Epithelial cell of proximal tubule (primary cell): ENCODE results near the gene PFDN2. TPM values are rescaled to one million over a fixed set of nuclear protein-coding genes. Genes with fewer than 3 reads are reported as not detected.

Experiments used
- DNase-seq: peaks from one replicate; pipeline ENCODE4 v3.0.0-alpha.2; 2011; ENCODE audit warnings: low read depth
- H3K4me3 ChIP-seq: 2 replicates; pipeline ENCODE4 v1.5.1; 2011; ENCODE audit warnings: low read depth, mild to moderate bottlenecking, low read length
- total RNA-seq: library from RNA; depleted of rRNA; stranded (reverse); fragments of >200 nt; gene quantifications from 2 replicates; pipeline ENCODE4 v1.2.3, GENCODE V29; 2015
- TF ChIP-seq, protein P1 (sequence below): conservative IDR thresholded peaks from 2 replicates; pipeline ENCODE4 v1.5.1; 2012; ENCODE audit warnings: low read depth, mild to moderate bottlenecking, low read length

PFDN2 gene
- total RNA-seq, 1 donor from 2014 or later: 103 TPM

DNA sequence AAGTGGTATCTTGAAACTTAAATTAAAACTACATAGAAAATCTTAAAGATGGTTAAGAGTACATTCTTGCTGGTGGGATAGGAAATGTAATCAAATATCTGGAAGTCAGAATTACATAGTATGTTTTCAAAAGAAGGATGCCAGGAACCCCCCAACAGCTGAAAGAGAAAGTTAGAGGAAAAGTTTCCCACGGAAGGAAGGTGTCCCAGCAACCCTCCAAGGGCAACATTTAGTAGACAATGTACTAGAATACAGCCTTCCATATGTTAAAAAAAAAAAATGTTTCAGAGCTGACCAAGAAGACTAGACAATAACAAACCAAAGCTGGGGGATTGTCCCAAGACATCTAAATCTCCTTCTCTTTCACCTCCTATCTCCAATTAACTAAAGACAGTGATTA is 12.4 kb upstream of the PFDN2 start:
- TF ChIP-seq, protein P1, sequence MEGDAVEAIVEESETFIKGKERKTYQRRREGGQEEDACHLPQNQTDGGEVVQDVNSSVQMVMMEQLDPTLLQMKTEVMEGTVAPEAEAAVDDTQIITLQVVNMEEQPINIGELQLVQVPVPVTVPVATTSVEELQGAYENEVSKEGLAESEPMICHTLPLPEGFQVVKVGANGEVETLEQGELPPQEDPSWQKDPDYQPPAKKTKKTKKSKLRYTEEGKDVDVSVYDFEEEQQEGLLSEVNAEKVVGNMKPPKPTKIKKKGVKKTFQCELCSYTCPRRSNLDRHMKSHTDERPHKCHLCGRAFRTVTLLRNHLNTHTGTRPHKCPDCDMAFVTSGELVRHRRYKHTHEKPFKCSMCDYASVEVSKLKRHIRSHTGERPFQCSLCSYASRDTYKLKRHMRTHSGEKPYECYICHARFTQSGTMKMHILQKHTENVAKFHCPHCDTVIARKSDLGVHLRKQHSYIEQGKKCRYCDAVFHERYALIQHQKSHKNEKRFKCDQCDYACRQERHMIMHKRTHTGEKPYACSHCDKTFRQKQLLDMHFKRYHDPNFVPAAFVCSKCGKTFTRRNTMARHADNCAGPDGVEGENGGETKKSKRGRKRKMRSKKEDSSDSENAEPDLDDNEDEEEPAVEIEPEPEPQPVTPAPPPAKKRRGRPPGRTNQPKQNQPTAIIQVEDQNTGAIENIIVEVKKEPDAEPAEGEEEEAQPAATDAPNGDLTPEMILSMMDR: no peak
- DNase-seq: no peak
- no peak overlapping the region for H3K4me3 ChIP-seq

DNA sequence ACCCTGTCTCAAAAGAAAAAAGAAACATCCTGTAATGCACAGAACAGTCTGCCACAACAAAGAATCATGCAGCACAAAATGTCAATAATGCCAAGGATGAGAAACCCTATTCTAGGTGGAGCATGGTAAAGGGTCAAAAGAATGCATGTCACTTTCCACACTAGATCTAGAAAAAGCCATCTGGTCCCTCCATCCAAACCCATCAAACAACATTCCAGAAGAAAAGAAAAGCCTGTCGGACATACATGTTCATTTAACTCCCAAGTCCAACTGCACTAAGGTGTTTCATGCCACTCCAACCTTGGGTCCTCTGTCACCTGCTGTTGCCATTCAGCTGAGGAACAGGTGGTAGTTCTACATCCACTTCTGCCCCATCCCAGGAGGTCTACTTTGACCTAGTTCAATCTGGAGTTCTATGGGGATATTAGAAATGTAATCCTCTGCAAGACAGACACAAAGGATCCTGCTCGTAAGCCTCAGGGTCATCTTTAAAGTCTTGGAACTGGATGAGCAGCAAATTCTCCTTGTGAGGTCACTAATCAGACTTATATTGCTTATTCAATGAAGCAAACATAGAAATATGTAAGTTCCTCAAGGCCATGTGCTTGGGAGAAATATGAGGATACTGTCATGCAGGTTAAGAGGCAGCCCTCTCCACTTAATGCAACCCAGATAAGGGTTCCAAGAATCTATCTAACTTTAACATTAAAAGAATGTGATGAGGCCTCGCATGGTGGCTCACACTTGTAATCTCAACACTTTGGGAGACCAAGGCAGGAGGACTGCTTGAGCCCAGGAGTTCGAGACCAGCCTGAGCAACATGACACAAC is 11.0 kb upstream of the PFDN2 start:
- H3K4me3 ChIP-seq: no peak overlapping the region
- TF ChIP-seq, protein P1: no peak
- no peak for DNase-seq

DNA sequence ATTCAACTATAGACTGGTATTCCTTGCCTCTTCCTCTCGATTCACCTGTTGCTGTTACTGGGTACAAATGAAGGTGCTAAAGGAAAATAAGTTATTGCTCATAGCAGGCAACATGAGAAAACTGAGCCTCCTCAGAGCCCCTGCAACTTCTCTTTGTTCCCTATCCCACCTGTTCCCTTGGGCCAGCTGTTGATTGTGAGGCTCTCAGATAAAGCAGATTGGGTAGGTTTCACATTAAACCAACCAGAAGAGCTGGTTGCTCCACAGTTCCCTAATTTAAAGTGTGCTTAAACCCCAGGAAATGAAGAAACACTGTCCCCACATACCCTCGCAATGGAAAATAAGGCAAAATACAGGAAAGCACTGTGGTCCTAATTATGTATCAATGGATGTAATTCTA is 9.8 kb upstream of the PFDN2 start:
- no peak overlapping the region for H3K4me3 ChIP-seq
- TF ChIP-seq, protein P1: no peak
- DNase-seq: no peak

DNA sequence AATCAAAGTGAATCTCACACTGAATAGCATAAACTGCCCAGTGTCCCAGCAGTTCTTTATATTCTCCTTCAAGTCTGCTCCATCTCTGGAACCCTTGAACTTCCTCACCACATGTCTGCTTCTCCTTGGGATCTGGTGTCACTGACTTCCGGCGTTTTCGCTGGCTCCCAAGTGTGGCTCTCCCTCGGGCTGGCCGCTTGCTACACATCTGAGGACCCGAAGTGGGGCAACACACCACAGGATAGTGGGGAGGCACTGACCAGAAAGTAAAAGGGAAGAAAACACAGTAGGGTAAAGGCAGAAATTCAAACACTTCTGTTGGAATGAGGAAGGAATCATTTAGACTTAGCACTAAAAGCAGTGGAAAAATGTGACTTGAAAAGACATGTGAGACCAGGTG is 5.1 kb upstream of the PFDN2 start:
- no peak for DNase-seq
- TF ChIP-seq, protein P1: no peak
- no peak overlapping the region for H3K4me3 ChIP-seq

DNA sequence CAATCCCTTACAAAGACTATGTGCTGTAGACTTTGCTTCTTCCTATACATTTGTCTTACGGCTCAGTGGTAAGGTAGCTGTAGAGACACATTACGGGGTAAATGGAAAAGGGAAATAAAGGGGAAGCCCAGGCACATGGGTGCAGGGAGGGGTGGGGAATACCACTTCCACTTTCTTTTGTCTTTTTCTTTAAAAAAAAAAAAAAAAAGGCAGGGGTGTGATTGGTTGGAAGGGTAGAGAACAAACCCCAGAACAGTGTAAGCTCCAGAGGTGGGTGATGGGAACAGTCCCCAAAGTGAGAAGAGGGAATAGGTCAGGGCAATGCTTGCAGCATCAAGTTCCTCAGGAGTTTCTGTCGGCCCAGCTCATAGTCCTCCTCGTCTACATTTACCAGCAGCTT is 4.0 kb upstream of the PFDN2 start:
- H3K4me3 ChIP-seq: no peak overlapping the region
- TF ChIP-seq, protein P1: no peak
- no peak for DNase-seq

DNA sequence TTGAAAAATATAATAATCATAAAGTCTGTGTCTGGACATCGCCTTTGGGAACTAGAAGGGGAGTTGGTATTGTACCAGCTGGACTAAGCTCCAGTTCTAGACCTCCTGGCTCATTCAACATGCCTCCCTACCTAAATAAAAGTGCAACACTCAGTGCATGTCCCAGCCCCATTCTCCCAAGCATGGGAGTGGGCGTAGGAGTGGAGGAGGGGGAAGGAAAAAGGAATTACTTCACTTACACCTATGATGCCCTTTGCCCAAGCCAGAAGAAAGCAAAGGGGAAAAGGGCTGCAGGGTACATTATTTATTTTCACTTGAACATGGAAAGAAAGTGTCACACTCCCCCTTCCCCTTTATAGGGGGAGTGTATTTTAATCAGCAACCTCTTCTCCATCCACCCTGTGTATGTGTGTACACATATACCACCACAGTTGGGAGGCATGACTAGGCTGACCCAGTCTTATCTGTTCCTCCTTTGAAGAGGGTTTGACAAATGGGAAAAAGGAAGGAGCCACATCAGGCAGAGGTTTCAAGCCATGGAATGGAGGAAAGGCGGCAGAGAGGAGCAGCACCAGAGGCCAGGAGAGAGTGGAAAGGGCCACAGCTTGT is 3.3 kb upstream of the PFDN2 start:
- TF ChIP-seq, protein P1: no peak

More for the DNA sequence above, 3.3 kb upstream of the PFDN2 start:
- DNase-seq: no peak
- no peak overlapping the region for H3K4me3 ChIP-seq
